MG63 (cell line): ENCODE results near the gene SLC6A20. TPM values are rescaled to one million over a fixed set of nuclear protein-coding genes. Genes with fewer than 3 reads are reported as not detected.
"Not testable (repeated sequence)": the region's sequence is repeated elsewhere in the genome, so short reads cannot be mapped to it uniquely, and the experiment has no call there.

Experiments used
- DNase-seq: peaks from one replicate; pipeline ENCODE4 v3.0.0-alpha.2; 2020
- H3K27me3 ChIP-seq: fragments of 250-450 bp; sonication (Bioruptor Pico); 2 replicates; pipeline ENCODE4 v1.5.1; 2020; ENCODE audit warnings: mild to moderate bottlenecking, moderate library complexity
- H3K36me3 ChIP-seq: fragments of 250-450 bp; sonication (Bioruptor Pico); 2 replicates; pipeline ENCODE4 v1.5.1; 2020; ENCODE audit warnings: mild to moderate bottlenecking, moderate library complexity
- H3K4me3 ChIP-seq: fragments of 250-450 bp; sonication (Bioruptor Pico); 2 replicates; pipeline ENCODE4 v1.5.1; 2020; ENCODE audit warnings: mild to moderate bottlenecking, moderate library complexity
- H3K9me3 ChIP-seq: fragments of 250-450 bp; sonication (Bioruptor Pico); 2 replicates; pipeline ENCODE4 v1.5.1; 2020; ENCODE audit warnings: mild to moderate bottlenecking, moderate library complexity
- total RNA-seq: library from RNA; depleted of rRNA; stranded (reverse); fragments of >200 nt; shearing (Covaris generic); gene quantifications from 2 replicates; pipeline ENCODE4 v1.2.3, GENCODE V29; 2014; ENCODE audit warnings: low replicate concordance

Gene SLC6A20
- total RNA-seq, 1 experiment from 2014 or later: not detected

DNA sequence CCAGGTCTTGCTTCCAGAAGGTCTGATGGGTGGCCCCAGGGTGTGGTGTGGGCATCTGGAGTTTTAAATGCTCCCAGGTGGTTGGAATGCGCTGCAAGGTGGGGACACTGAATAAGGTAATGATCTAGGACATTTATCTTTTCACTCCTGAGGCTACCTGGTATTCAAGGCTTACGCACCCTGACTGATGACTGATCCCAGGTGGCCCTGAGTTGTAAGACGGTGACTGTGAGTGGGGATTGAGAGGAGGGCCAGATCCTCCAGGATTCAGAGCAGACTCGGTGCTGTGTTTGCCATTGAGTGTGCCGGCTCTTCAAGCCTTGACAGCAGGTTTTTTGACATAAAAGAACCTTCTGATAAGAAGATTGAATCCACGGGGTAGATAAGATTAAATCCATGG is 40.3 kb downstream of the SLC6A20 start:
- DNase-seq: no peak
- Histone ChIP-seq H3K27me3 (no peaks in the 10 kb centered on the region), H3K9me3 (no peaks in the 10 kb centered on the region), H3K4me3 (no peak overlapping the region), H3K36me3 (no peaks in the 10 kb centered on the region)

- no peaks in the 10 kb centered on the region for H3K9me3 ChIP-seq
These were observed 41.9 kb downstream of the SLC6A20 start for GRCh38 chr3:45754461-45754860.

DNA sequence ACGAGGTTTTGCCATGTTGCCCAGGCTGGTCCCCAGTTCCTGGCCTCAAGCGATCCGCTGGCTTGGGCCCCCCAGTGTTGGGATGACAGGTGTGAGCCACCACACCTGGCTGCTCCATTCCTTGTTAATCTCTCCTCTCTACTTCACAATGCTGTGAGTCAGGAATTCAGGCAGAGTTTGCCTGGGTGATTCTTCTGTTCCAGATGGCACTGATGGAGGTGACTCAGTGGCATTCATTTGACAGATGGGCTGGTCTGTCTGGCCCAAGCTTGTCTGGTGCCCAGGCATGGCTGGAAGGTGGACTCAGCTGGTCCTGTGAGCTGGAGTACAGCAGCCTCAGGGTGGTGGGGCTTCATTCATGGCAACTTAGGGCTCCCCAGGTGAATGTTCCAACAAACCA is 43.2 kb downstream of the SLC6A20 start:
- Histone ChIP-seq H3K36me3 (no peaks in the 10 kb centered on the region), H3K9me3 (no peaks in the 10 kb centered on the region), H3K4me3 (no peak overlapping the region), H3K27me3 (no peaks in the 10 kb centered on the region)
- no peak for DNase-seq

More at GRCh38 chr3:45754461-45754860, 41.9 kb downstream of the SLC6A20 start:
- Histone ChIP-seq H3K4me3 (no peak overlapping the region), H3K27me3 (no peaks in the 10 kb centered on the region), H3K36me3 (no peaks in the 10 kb centered on the region)
- DNase-seq: no peak

GRCh38 chr3:45751537-45752242 is 44.6 kb downstream of the SLC6A20 start:
- Histone ChIP-seq H3K9me3 (no peaks in the 10 kb centered on the region), H3K36me3 (no peaks in the 10 kb centered on the region), H3K4me3 (no peak overlapping the region), H3K27me3 (no peaks in the 10 kb centered on the region)
- no peak for DNase-seq

DNA sequence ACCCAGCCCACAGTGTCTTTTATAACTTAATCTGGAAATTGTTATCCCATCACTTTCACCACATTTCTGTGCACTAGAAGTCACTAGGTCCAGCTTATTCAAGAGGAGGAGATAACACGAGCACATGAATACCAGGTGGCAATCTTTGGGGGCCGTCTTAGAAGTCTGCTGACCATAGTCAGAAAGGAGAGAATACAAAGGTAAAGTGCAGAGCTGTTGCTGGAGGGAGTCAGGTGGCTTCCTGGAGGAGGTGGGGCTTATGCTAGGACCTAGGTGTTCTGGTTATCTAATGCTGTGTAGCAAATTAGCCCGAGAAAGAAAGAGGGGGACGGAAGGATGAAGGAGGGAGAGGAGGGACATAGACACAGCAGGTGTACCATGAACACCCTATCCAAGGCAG is 46.5 kb downstream of the SLC6A20 start:
- no peak for DNase-seq

DNA sequence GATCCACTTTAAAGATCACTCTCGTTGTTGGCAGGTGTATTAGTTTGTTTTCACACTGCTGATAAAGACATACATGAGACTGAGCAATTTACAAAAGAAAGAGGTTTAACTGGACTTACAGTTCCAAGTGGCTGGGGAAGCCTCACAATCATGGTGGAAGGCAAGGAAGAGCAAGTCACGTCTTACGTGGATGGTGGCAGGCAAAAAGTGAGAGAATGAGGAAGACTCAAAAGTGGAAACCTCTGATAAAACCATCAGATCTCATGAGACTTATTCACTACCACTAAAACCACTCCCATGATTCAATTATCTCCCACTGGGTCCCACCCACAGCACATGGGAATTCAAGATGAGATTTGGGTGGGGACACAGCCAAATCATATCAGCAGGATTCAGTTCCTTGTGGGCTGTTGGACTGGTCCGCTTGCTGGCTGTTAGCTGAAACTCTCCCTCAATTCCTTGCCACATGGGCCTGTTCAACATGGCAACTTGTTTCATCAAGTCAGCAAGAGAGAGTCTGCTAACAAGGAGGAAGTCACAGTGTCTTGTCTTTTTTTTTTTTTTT is 47.2 kb downstream of the SLC6A20 start:
- H3K4me3 ChIP-seq, DNase-seq, H3K36me3 ChIP-seq, H3K27me3 ChIP-seq, H3K9me3 ChIP-seq: not testable (repeated sequence)

More for the DNA sequence above, 46.5 kb downstream of the SLC6A20 start:
- no peaks in the 10 kb centered on the region for H3K36me3 ChIP-seq
- H3K9me3 ChIP-seq: no peaks in the 10 kb centered on the region
- no peak overlapping the region for H3K4me3 ChIP-seq
- no peaks in the 10 kb centered on the region for H3K27me3 ChIP-seq

- Histone ChIP-seq H3K27me3 (no peaks in the 10 kb centered on the region), H3K36me3 (0 out of 2 replicates have a peak, but pooled peaks cover 5% of the 10 kb centered on the region), H3K9me3 (no peaks in the 10 kb centered on the region), H3K4me3 (no peak overlapping the region)
- DNase-seq: peak; percentile 37
These were observed 48.3 kb downstream of the SLC6A20 start for GRCh38 chr3:45748068-45748467.

DNA sequence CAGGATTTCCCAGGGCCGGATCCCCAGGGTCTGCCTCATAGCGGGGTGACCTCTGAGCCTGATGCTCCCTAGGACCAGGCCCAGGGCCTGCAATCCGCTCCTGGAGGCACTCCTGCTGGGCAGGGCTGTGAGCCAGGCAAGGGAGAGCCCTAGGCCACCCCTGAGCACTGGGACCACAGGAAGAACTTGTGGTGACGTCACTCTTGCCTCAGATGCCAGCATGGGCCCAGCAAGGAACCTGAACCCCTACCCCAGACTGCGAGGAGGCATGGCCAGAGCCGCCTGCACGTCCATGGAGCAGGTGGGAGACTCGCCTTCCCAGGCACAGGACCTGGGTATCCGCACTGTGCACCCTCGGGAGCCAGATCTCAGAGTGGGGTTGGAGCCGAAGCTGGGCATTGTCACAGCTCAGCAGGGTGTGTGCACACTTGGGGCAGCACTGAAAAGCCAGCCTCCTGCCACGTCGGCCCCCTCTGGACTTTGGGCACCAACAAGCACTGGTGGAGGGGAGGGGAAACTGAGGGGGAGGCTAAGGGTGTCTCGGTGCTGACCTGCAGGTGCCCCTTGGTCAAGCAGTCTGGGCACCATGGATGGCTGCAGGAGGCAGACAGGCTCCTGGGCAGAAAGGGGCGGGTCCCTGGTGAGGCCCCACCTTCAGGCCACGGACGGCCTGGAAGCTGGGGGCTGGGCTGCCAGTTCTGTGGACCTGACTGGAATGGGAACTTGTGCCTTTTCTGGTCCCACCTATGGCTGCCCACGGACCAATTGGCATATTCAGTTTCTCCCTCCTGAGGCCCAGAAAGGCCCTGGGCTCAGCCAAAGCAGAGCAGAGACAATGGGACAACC is 49.3 kb downstream of the SLC6A20 start:
- DNase-seq: no peak
- Histone ChIP-seq H3K4me3 (no peak overlapping the region), H3K36me3 (0 out of 2 replicates have a peak, but pooled peaks cover 5% of the 10 kb centered on the region), H3K27me3 (no peaks in the 10 kb centered on the region), H3K9me3 (no peaks in the 10 kb centered on the region)

GRCh38 chr3:45746165-45746776 is 50.1 kb downstream of the SLC6A20 start:
- no peak overlapping the region for H3K4me3 ChIP-seq
- H3K27me3 ChIP-seq: no peaks in the 10 kb centered on the region
- peaks cover 5% of the 10 kb centered on the region; the same call in 1 of the 2 replicates for H3K36me3 ChIP-seq
- no peaks in the 10 kb centered on the region for H3K9me3 ChIP-seq
- DNase-seq: no peak

DNA sequence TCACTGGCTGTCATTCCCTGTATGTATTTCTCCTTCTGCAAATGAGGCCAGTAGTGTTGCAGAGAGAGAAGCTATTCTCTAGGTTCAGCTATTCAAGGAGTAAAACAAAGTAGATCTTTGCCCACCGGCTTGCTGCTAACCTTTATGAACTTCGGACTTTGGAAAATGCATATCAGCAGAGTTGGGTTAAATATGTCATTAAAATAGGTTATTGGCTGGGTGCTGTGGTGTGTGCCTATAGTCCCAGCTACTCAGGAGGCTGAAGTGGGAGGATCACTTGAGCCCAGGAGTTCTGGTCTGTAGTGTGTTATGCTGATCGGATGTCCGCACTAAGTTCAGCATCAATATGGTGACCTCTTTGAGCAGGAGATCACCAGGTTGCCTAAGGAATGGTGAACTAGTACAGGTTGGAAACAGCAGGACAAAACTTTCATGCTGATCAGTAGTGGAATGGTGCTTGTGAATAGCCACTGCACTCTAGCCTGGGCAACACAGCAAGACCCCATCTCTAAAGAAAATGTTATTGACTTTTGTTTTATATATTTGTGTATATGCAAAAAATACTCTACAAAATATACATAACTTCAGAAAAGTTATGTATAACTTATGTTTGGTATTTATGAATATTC is 53.8 kb downstream of the SLC6A20 start:
- no peak for DNase-seq
- H3K36me3 ChIP-seq: peaks cover 14% of the 10 kb centered on the region

DNA sequence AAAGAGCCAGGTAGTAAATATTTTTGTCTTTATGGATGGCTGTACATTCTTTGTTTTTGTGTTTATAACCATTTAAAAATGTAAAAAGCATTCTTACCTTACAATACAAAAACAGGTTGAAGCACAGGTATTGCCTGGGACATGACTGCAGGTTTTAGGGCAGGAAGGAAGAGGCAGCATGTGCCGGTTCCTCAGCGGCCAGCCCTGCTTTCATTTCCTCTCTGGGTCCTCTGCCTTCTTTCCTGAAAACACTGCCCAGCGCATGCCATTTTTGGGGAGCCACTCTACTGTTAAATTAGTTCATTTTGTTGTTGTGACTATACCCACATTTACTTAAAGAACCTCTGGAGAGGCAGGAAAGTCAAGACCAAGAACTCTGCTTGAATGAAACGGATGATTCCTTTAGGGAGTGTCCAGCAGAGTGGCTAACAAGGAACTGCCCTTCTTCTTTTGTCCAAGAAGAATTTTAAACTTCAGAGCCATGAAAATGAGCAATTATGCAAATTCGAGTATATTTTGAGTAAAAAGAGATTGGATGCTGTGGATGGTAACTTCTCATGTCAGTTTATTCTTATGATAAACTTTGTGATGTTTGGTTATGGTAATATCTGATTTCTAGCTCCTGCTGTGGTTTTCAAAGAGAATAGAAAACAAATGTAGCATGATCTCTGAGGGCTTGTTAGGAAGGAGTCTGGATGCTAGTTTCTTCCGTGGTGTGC is 54.4 kb downstream of the SLC6A20 start:
- Histone ChIP-seq H3K27me3 (no peaks in the 10 kb centered on the region), H3K9me3 (no peaks in the 10 kb centered on the region), H3K4me3 (no peak overlapping the region), H3K36me3 (peaks cover 17% of the 10 kb centered on the region)
- DNase-seq: no peak

More for the DNA sequence above, 53.8 kb downstream of the SLC6A20 start:
- Histone ChIP-seq H3K27me3 (no peaks in the 10 kb centered on the region), H3K9me3 (no peaks in the 10 kb centered on the region), H3K4me3 (no peak overlapping the region)

GRCh38 chr3:45741247-45741646 is 55.1 kb downstream of the SLC6A20 start:
- Histone ChIP-seq H3K9me3 (no peaks in the 10 kb centered on the region), H3K36me3 (peaks cover 17% of the 10 kb centered on the region), H3K27me3 (no peaks in the 10 kb centered on the region), H3K4me3 (no peak overlapping the region)
- DNase-seq: no peak

- H3K36me3 ChIP-seq: peaks cover 17% of the 10 kb centered on the region
- no peaks in the 10 kb centered on the region for H3K27me3 ChIP-seq
- no peak for DNase-seq
- H3K9me3 ChIP-seq: no peaks in the 10 kb centered on the region
- no peak overlapping the region for H3K4me3 ChIP-seq
These were observed 56.3 kb downstream of the SLC6A20 start for GRCh38 chr3:45739991-45740390.

GRCh38 chr3:45737234-45737633 is 59.1 kb downstream of the SLC6A20 start:
- Histone ChIP-seq H3K9me3 (no peaks in the 10 kb centered on the region), H3K4me3 (no peak overlapping the region), H3K27me3 (no peaks in the 10 kb centered on the region), H3K36me3 (peaks cover 12% of the 10 kb centered on the region)
- no peak for DNase-seq

DNA sequence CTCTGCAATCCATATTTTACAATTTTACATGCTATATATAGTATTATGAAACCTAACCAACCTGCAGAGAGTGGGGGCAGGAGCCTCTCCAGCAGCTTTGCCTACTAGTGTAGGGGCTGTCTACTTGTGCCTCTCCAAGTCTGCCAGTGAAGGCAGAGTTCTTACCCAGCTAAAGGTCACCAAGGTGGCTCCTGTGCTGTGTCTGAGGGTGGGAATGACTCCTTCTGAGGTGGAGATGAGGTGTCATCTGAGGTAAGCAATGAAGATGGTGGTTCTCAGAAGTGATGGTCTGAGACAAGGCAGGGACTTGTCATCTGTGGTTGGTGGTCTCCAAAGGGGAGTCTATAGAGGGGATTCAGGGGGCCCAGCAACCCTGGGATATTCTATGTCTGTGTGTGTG is 59.6 kb downstream of the SLC6A20 start:
- no peak for DNase-seq
- peaks cover 17% of the 10 kb centered on the region for H3K36me3 ChIP-seq
- H3K27me3 ChIP-seq: no peaks in the 10 kb centered on the region

More for the DNA sequence above, 59.6 kb downstream of the SLC6A20 start:
- Histone ChIP-seq H3K9me3 (no peaks in the 10 kb centered on the region), H3K4me3 (no peak overlapping the region)
